GM23338 (cell line): ENCODE measurements around the gene RPS6KC1. TPM values are rescaled to one million over a fixed set of nuclear protein-coding genes. Genes with fewer than 3 reads are reported as not detected.

Experiments
- ATAC-seq: fragments of 200-7000 bp; cut with Tn5 transposase; 3 replicates; pipeline ENCODE4 v1.9.1; 2020
- DNase-seq: peaks from one replicate; pipeline ENCODE4 v3.0.0-alpha.2; 2015; ENCODE audit warnings: low spot score
- H2AFZ ChIP-seq: fragments of 200-600 bp; sonication (generic); 2 replicates; pipeline ENCODE4 v1.8.0; 2016; ENCODE audit warnings: antibody characterized with exemption, mild to moderate bottlenecking, moderate library complexity
- H3F3A ChIP-seq: fragments of 200-600 bp; sonication (generic); replicated peaks from 2 replicates; pipeline ENCODE4 v1.8.0; 2017; ENCODE audit warnings: antibody characterized with exemption, mixed run types, low read depth
- H3K27ac ChIP-seq: fragments of 200-600 bp; sonication (generic); 2 replicates; pipeline ENCODE4 v1.6.1; 2016; ENCODE audit warnings: low read depth
- H3K27me3 ChIP-seq: fragments of 200-600 bp; sonication (generic); 2 replicates; pipeline ENCODE4 v1.8.0; 2016; ENCODE audit warnings: mild to moderate bottlenecking, mixed run types, moderate library complexity; ENCODE audit not compliant: insufficient read depth
- H3K36me3 ChIP-seq: fragments of 200-600 bp; sonication (generic); 2 replicates; pipeline ENCODE4 v1.8.0; 2016; ENCODE audit warnings: mild to moderate bottlenecking; ENCODE audit not compliant: insufficient read depth
- H3K4me1 ChIP-seq: fragments of 200-600 bp; sonication (generic); 2 replicates; pipeline ENCODE4 v1.8.0; 2016; ENCODE audit warnings: mild to moderate bottlenecking, moderate library complexity; ENCODE audit not compliant: insufficient read depth
- H3K4me2 ChIP-seq: fragments of 200-600 bp; sonication (generic); 2 replicates; pipeline ENCODE4 v1.7.1; 2017; ENCODE audit warnings: mixed run types
- H3K4me3 ChIP-seq: fragments of 200-600 bp; sonication (generic); 2 replicates; pipeline ENCODE4 v1.6.1; 2016; ENCODE audit warnings: mixed run types
- H3K79me2 ChIP-seq: fragments of 200-600 bp; sonication (generic); replicated peaks from 2 replicates; pipeline ENCODE4 v1.8.0; 2017; ENCODE audit warnings: mild to moderate bottlenecking; ENCODE audit not compliant: insufficient read depth
- H3K9me2 ChIP-seq: fragments of 200-600 bp; sonication (generic); 2 replicates; pipeline ENCODE4 v1.8.0; 2017; ENCODE audit not compliant: insufficient read depth
- H4K20me1 ChIP-seq: fragments of 200-600 bp; sonication (generic); replicated peaks from 2 replicates; pipeline ENCODE4 v1.8.0; 2017; ENCODE audit warnings: mild to moderate bottlenecking; ENCODE audit not compliant: insufficient read depth
- H3K27ac Mint-ChIP-seq: 2 replicates; pipeline ENCODE4 v1.8.0; 2020; ENCODE audit warnings: inconsistent platforms, mild to moderate bottlenecking, moderate library complexity, mixed read lengths
- H3K27me3 Mint-ChIP-seq: 3 replicates; pipeline ENCODE4 v1.8.0; 2022; ENCODE audit warnings: low read depth, mild to moderate bottlenecking, moderate library complexity, mixed read lengths, inconsistent platforms; ENCODE audit not compliant: insufficient read depth, poor library complexity
- H3K36me3 Mint-ChIP-seq: 3 replicates; pipeline ENCODE4 v1.8.0; 2021; ENCODE audit warnings: low read depth, mild to moderate bottlenecking, inconsistent platforms, moderate library complexity, mixed read lengths
- H3K4me1 Mint-ChIP-seq: 3 replicates; pipeline ENCODE4 v1.8.0; 2020; ENCODE audit warnings: mild to moderate bottlenecking, inconsistent platforms, mixed read lengths
- H3K4me3 Mint-ChIP-seq: 3 replicates; pipeline ENCODE4 v1.8.0; 2021; ENCODE audit warnings: moderate library complexity, mild to moderate bottlenecking, inconsistent platforms, mixed read lengths
- H3K9me3 Mint-ChIP-seq: 3 replicates; pipeline ENCODE4 v1.8.0; 2020; ENCODE audit warnings: moderate library complexity, mild to moderate bottlenecking, inconsistent platforms, mixed read lengths
- CREB1 ChIP-seq: fragments of 250-450 bp; sonication (Bioruptor Pico); IDR thresholded peaks from 2 replicates; pipeline ENCODE4 v1.5.0; 2020; ENCODE audit warnings: low read depth, mild to moderate bottlenecking, moderate library complexity
- EZH2 ChIP-seq: fragments of 200-600 bp; sonication (generic); IDR thresholded peaks from one replicate; pipeline ENCODE4 v1.8.0; 2017; ENCODE audit warnings: antibody characterized with exemption, mild to moderate bottlenecking, low read depth; ENCODE audit not compliant: unreplicated experiment
- EZH2phosphoT487 ChIP-seq: fragments of 200-600 bp; sonication (generic); IDR thresholded peaks from one replicate; pipeline ENCODE4 v1.8.1; 2018; ENCODE audit warnings: antibody characterized with exemption; ENCODE audit not compliant: unreplicated experiment
- JUNB ChIP-seq: IDR thresholded peaks from one replicate; pipeline ENCODE4 v1.6.1; 2016; ENCODE audit warnings: antibody characterized with exemption; ENCODE audit not compliant: unreplicated experiment
- NANOG ChIP-seq: IDR thresholded peaks from 2 replicates; pipeline ENCODE4 v1.6.1; 2016; ENCODE audit warnings: antibody characterized with exemption, borderline replicate concordance
- POLR2AphosphoS5 ChIP-seq: IDR thresholded peaks from 2 replicates; pipeline ENCODE4 v1.6.1; 2016; ENCODE audit warnings: antibody characterized with exemption, low read depth
- REST ChIP-seq: IDR thresholded peaks from one replicate; pipeline ENCODE4 v1.6.1; 2018; ENCODE audit warnings: antibody characterized with exemption; ENCODE audit not compliant: unreplicated experiment
- STAT1 ChIP-seq: IDR thresholded peaks from one replicate; pipeline ENCODE4 v1.6.1; 2016; ENCODE audit warnings: antibody characterized with exemption; ENCODE audit not compliant: unreplicated experiment
- ZNF114 ChIP-seq: fragments of 250-450 bp; sonication (Bioruptor Pico); IDR thresholded peaks from 2 replicates; pipeline ENCODE4 v1.5.0; 2020; ENCODE audit warnings: mild to moderate bottlenecking, moderate library complexity
- ZNF331 ChIP-seq: fragments of 250-450 bp; sonication (Bioruptor Pico); IDR thresholded peaks from 2 replicates; pipeline ENCODE4 v1.5.0; 2020; ENCODE audit warnings: low read depth, mild to moderate bottlenecking, moderate library complexity
- polyA plus RNA-seq: library from polyadenylated mRNA; unstranded; fragments of >200 nt; fragmentation: Nextera tagmentation; extraction: Ambion mirVana; gene quantifications from 2 replicates; pipeline ENCODE4 v1.2.1, GENCODE V29; 2016
- total RNA-seq: library from RNA; depleted of rRNA; stranded (reverse); fragments of >200 nt; shearing (Covaris generic); gene quantifications from 2 replicates; pipeline ENCODE4 v1.2.3, GENCODE V29; 2014
- TF ChIP-seq, protein P1 (sequence below): IDR thresholded peaks from 2 replicates; pipeline ENCODE4 v1.6.1; 2016; ENCODE audit warnings: antibody characterized with exemption
- TF ChIP-seq, protein P2 (sequence below): fragments of 250-450 bp; sonication (Bioruptor Pico); IDR thresholded peaks from 2 replicates; pipeline ENCODE4 v1.5.0; 2020; ENCODE audit warnings: mild to moderate bottlenecking, moderate library complexity
- TF ChIP-seq, protein P3 (sequence below), 2 experiments: fragments of 200-600 bp in 1 of 2; sonication (generic) in 1 of 2; conservative IDR thresholded peaks; 2 replicates each; pipeline versions ENCODE4 v1.5.1 to v1.6.1; 2016 to 2017; ENCODE audit warnings: antibody characterized with exemption in 2 of 2, low read depth in 2 of 2, mild to moderate bottlenecking in 2 of 2, moderate library complexity in 1 of 2

RPS6KC1 gene
- total and polyA plus RNA-seq, 2 experiments from 2014 or later, result 7.9 to 24.9 TPM

- ATAC-seq, result no peak
- H3K4me1 Mint-ChIP-seq, result peaks cover 24% of the 10 kb centered on the region
- peaks cover 6% of the 10 kb centered on the region; the same call in 1 of the 2 replicates for H4K20me1 ChIP-seq
These were observed 14.8 kb downstream of the RPS6KC1 start for GRCh38 chr1:213065800-213066199.

More at GRCh38 chr1:213065800-213066199, 14.8 kb downstream of the RPS6KC1 start:
- Histone ChIP-seq H3K27me3 (no peaks in the 10 kb centered on the region), H3K9me2 (no peaks in the 10 kb centered on the region), H2AFZ (no peak overlapping the region), H3K4me2 (no peak overlapping the region), H3K27ac (peak overlapping the region; percentile 16; the same call in 1 of the 2 replicates), H3K4me3 (no peak overlapping the region), H3K36me3 (no peaks in the 10 kb centered on the region), H3K79me2 (peaks cover 50% of the 10 kb centered on the region; the same call in 1 of the 2 replicates), H3K4me1 (peaks cover 11% of the 10 kb centered on the region), H3F3A (no peaks in the 10 kb centered on the region)
- Mint-ChIP-seq H3K4me3 (no peak overlapping the region), H3K27me3 (peaks cover 4% of the 10 kb centered on the region), H3K9me3 (no peaks in the 10 kb centered on the region), H3K27ac (no peak overlapping the region), H3K36me3 (no peaks in the 10 kb centered on the region)
- no peak for TF ChIP-seq CREB1 (CRISPR knock-in tag)
- TF ChIP-seq ZNF331, result no peak
- no peak for TF ChIP-seq EZH2phosphoT487
- no peak for TF ChIP-seq POLR2AphosphoS5
- TF ChIP-seq, protein P1, sequence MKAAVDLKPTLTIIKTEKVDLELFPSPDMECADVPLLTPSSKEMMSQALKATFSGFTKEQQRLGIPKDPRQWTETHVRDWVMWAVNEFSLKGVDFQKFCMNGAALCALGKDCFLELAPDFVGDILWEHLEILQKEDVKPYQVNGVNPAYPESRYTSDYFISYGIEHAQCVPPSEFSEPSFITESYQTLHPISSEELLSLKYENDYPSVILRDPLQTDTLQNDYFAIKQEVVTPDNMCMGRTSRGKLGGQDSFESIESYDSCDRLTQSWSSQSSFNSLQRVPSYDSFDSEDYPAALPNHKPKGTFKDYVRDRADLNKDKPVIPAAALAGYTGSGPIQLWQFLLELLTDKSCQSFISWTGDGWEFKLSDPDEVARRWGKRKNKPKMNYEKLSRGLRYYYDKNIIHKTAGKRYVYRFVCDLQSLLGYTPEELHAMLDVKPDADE, result no peak
- TF ChIP-seq, protein P2, sequence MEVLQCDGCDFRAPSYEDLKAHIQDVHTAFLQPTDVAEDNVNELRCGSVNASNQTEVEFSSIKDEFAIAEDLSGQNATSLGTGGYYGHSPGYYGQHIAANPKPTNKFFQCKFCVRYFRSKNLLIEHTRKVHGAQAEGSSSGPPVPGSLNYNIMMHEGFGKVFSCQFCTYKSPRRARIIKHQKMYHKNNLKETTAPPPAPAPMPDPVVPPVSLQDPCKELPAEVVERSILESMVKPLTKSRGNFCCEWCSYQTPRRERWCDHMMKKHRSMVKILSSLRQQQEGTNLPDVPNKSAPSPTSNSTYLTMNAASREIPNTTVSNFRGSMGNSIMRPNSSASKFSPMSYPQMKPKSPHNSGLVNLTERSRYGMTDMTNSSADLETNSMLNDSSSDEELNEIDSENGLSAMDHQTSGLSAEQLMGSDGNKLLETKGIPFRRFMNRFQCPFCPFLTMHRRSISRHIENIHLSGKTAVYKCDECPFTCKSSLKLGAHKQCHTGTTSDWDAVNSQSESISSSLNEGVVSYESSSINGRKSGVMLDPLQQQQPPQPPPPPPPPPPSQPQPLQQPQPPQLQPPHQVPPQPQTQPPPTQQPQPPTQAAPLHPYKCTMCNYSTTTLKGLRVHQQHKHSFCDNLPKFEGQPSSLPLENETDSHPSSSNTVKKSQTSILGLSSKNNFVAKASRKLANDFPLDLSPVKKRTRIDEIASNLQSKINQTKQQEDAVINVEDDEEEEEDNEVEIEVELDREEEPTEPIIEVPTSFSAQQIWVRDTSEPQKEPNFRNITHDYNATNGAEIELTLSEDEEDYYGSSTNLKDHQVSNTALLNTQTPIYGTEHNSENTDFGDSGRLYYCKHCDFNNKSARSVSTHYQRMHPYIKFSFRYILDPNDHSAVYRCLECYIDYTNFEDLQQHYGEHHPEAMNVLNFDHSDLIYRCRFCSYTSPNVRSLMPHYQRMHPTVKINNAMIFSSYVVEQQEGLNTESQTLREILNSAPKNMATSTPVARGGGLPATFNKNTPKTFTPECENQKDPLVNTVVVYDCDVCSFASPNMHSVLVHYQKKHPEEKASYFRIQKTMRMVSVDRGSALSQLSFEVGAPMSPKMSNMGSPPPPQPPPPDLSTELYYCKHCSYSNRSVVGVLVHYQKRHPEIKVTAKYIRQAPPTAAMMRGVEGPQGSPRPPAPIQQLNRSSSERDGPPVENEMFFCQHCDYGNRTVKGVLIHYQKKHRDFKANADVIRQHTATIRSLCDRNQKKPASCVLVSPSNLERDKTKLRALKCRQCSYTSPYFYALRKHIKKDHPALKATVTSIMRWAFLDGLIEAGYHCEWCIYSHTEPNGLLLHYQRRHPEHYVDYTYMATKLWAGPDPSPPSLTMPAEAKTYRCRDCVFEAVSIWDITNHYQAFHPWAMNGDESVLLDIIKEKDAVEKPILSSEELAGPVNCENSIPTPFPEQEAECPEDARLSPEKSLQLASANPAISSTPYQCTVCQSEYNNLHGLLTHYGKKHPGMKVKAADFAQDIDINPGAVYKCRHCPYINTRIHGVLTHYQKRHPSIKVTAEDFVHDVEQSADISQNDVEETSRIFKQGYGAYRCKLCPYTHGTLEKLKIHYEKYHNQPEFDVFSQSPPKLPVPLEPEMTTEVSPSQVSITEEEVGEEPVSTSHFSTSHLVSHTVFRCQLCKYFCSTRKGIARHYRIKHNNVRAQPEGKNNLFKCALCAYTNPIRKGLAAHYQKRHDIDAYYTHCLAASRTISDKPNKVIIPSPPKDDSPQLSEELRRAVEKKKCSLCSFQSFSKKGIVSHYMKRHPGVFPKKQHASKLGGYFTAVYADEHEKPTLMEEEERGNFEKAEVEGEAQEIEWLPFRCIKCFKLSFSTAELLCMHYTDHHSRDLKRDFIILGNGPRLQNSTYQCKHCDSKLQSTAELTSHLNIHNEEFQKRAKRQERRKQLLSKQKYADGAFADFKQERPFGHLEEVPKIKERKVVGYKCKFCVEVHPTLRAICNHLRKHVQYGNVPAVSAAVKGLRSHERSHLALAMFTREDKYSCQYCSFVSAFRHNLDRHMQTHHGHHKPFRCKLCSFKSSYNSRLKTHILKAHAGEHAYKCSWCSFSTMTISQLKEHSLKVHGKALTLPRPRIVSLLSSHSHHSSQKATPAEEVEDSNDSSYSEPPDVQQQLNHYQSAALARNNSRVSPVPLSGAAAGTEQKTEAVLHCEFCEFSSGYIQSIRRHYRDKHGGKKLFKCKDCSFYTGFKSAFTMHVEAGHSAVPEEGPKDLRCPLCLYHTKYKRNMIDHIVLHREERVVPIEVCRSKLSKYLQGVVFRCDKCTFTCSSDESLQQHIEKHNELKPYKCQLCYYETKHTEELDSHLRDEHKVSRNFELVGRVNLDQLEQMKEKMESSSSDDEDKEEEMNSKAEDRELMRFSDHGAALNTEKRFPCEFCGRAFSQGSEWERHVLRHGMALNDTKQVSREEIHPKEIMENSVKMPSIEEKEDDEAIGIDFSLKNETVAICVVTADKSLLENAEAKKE (CRISPR knock-in tag), result no peak
- no peak for TF ChIP-seq ZNF114 (CRISPR knock-in tag)
- no peak for TF ChIP-seq EZH2
- TF ChIP-seq REST, result no peak
- no peak for TF ChIP-seq JUNB
- TF ChIP-seq, protein P3, sequence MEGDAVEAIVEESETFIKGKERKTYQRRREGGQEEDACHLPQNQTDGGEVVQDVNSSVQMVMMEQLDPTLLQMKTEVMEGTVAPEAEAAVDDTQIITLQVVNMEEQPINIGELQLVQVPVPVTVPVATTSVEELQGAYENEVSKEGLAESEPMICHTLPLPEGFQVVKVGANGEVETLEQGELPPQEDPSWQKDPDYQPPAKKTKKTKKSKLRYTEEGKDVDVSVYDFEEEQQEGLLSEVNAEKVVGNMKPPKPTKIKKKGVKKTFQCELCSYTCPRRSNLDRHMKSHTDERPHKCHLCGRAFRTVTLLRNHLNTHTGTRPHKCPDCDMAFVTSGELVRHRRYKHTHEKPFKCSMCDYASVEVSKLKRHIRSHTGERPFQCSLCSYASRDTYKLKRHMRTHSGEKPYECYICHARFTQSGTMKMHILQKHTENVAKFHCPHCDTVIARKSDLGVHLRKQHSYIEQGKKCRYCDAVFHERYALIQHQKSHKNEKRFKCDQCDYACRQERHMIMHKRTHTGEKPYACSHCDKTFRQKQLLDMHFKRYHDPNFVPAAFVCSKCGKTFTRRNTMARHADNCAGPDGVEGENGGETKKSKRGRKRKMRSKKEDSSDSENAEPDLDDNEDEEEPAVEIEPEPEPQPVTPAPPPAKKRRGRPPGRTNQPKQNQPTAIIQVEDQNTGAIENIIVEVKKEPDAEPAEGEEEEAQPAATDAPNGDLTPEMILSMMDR (conservative IDR thresholded peaks at IDR 0.05; ENCODE audit: low read depth in 2 of 2), result no peak
- no peak for TF ChIP-seq STAT1
- no peak for TF ChIP-seq NANOG
- no peak for DNase-seq
